ENCODE measurements around the gene SLC25A25. TPM values are rescaled to one million over a fixed set of nuclear protein-coding genes. Genes with fewer than 3 reads are reported as not detected.

Gene SLC25A25
- total RNA-seq, 1 experiment from 2014 or later: 8.7 TPM

- no peaks in the 10 kb centered on the region for H3K27me3 ChIP-seq
- H3K36me3 ChIP-seq: no peaks in the 10 kb centered on the region; the same call in 1 of the 2 replicates
- H3K4me3 ChIP-seq: no peak overlapping the region
- no peaks in the 10 kb centered on the region for H3K9me3 ChIP-seq
- no peak for DNase-seq
Measured at GRCh38 chr9:128084746-128085145, 16.7 kb downstream of the SLC25A25 start.

- Histone ChIP-seq H3K4me3 (no peak overlapping the region), H3K27me3 (no peaks in the 10 kb centered on the region), H3K36me3 (no peaks in the 10 kb centered on the region; the same call in 1 of the 2 replicates), H3K9me3 (no peaks in the 10 kb centered on the region)
- no peak for DNase-seq
Measured at GRCh38 chr9:128085943-128086342, 17.9 kb downstream of the SLC25A25 start.

- no peak for DNase-seq
- Histone ChIP-seq H3K27me3 (no peaks in the 10 kb centered on the region), H3K4me3 (no peak overlapping the region), H3K9me3 (no peaks in the 10 kb centered on the region), H3K36me3 (no peaks in the 10 kb centered on the region; the same call in 1 of the 2 replicates)
Measured at GRCh38 chr9:128087262-128087661, 19.2 kb downstream of the SLC25A25 start.

GRCh38 chr9:128088253-128088945 is 20.4 kb downstream of the SLC25A25 start:
- DNase-seq: no peak
- H3K4me3 ChIP-seq: no peak overlapping the region
- H3K9me3 ChIP-seq: no peaks in the 10 kb centered on the region
- H3K36me3 ChIP-seq: no peaks in the 10 kb centered on the region; the same call in 1 of the 2 replicates
- no peaks in the 10 kb centered on the region for H3K27me3 ChIP-seq

- no peak overlapping the region for H3K4me3 ChIP-seq
- no peaks in the 10 kb centered on the region for H3K27me3 ChIP-seq
- no peak for DNase-seq
- H3K36me3 ChIP-seq: no peaks in the 10 kb centered on the region; the same call in 1 of the 2 replicates
- H3K9me3 ChIP-seq: no peaks in the 10 kb centered on the region
Measured at GRCh38 chr9:128089299-128089698, 21.3 kb downstream of the SLC25A25 start.

GRCh38 chr9:128091144-128091543 is 23.1 kb downstream of the SLC25A25 start:
- DNase-seq: no peak
- Histone ChIP-seq H3K36me3 (no peaks in the 10 kb centered on the region; the same call in 1 of the 2 replicates), H3K27me3 (no peaks in the 10 kb centered on the region), H3K9me3 (no peaks in the 10 kb centered on the region), H3K4me3 (no peak overlapping the region)

- no peak overlapping the region for H3K4me3 ChIP-seq
- H3K36me3 ChIP-seq: no peaks in the 10 kb centered on the region; the same call in 1 of the 2 replicates
- H3K27me3 ChIP-seq: no peaks in the 10 kb centered on the region
- no peak for DNase-seq
- no peaks in the 10 kb centered on the region for H3K9me3 ChIP-seq
Measured at GRCh38 chr9:128091571-128091970, 23.5 kb downstream of the SLC25A25 start.

GRCh38 chr9:128092199-128092977 is 24.4 kb downstream of the SLC25A25 start:
- Histone ChIP-seq H3K4me3 (no peak overlapping the region), H3K36me3 (no peaks in the 10 kb centered on the region; the same call in 1 of the 2 replicates), H3K9me3 (no peaks in the 10 kb centered on the region), H3K27me3 (no peaks in the 10 kb centered on the region)
- no peak for DNase-seq

- DNase-seq: no peak
- Histone ChIP-seq H3K36me3 (no peaks in the 10 kb centered on the region; the same call in 1 of the 2 replicates), H3K9me3 (no peaks in the 10 kb centered on the region), H3K4me3 (no peak overlapping the region), H3K27me3 (no peaks in the 10 kb centered on the region)
Measured at GRCh38 chr9:128093011-128093410, 25.0 kb downstream of the SLC25A25 start.

GRCh38 chr9:128094166-128094949 is 26.3 kb downstream of the SLC25A25 start:
- H3K36me3 ChIP-seq: no peaks in the 10 kb centered on the region; the same call in 1 of the 2 replicates
- peak; percentile 94 for DNase-seq
- no peaks in the 10 kb centered on the region for H3K9me3 ChIP-seq
- H3K27me3 ChIP-seq: no peaks in the 10 kb centered on the region
- peak overlapping the region; percentile 32 for H3K4me3 ChIP-seq

- H3K4me3 ChIP-seq: no peak overlapping the region
- no peaks in the 10 kb centered on the region for H3K27me3 ChIP-seq
- no peaks in the 10 kb centered on the region; the same call in 1 of the 2 replicates for H3K36me3 ChIP-seq
- DNase-seq: no peak
- no peaks in the 10 kb centered on the region for H3K9me3 ChIP-seq
Measured at GRCh38 chr9:128094950-128095544, 27.0 kb downstream of the SLC25A25 start.

GRCh38 chr9:128096616-128097536 is 28.8 kb downstream of the SLC25A25 start:
- H3K36me3 ChIP-seq: peaks cover 2% of the 10 kb centered on the region; the same call in 1 of the 2 replicates
- no peaks in the 10 kb centered on the region for H3K9me3 ChIP-seq
- no peaks in the 10 kb centered on the region for H3K27me3 ChIP-seq
- no peak overlapping the region for H3K4me3 ChIP-seq
- no peak for DNase-seq

GRCh38 chr9:128097543-128098296 is 29.7 kb downstream of the SLC25A25 start:
- no peak for DNase-seq
- Histone ChIP-seq H3K36me3 (peaks cover 2% of the 10 kb centered on the region; the same call in 1 of the 2 replicates), H3K9me3 (no peaks in the 10 kb centered on the region), H3K4me3 (no peak overlapping the region), H3K27me3 (no peaks in the 10 kb centered on the region)

- peak; percentile 61 for DNase-seq
- Histone ChIP-seq H3K36me3 (peaks cover 4% of the 10 kb centered on the region; the same call in 1 of the 2 replicates), H3K9me3 (no peaks in the 10 kb centered on the region), H3K4me3 (no peak overlapping the region), H3K27me3 (no peaks in the 10 kb centered on the region)
Measured at GRCh38 chr9:128098297-128099230, 30.5 kb downstream of the SLC25A25 start.

All from MG63 (cell line).